GM12865 (cell line): ENCODE results near the gene EDN2.

Experiments used
- DNase-seq: peaks from one replicate; pipeline ENCODE4 v3.0.0; 2010; ENCODE audit warnings: low read depth
- H3K4me3 ChIP-seq: 2 replicates; pipeline ENCODE4 v1.5.1; 2011; ENCODE audit warnings: mild to moderate bottlenecking, low read depth, low read length, control low read depth
- TF ChIP-seq, protein P1 (sequence below): IDR thresholded peaks from 2 replicates; pipeline ENCODE4 v1.5.1; 2011; ENCODE audit warnings: low read length, control low read depth, low read depth, inconsistent platforms; ENCODE audit not compliant: insufficient read depth; ENCODE audit errors: missing control alignments

EDN2 gene

DNA sequence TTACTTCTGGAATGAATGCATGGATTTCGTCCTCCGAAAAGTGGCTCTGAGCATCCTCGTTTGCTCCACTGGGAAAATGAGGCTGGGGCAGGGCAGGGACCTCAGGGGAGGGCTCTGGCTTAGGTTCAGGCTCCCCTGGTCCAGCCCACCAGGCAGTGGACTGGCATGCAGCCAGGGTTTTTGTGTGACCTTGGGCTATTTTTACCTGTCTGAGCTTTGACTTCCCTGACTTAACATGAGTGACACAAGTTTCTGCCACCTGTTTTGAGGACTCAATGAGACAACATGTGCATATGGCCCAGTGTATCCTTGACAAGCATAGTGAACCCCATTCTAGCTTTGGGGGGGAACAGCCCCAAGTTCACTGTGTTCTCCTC lies 32.6 kb upstream of the EDN2 start:
- H3K4me3 ChIP-seq = no peak overlapping the region

DNA sequence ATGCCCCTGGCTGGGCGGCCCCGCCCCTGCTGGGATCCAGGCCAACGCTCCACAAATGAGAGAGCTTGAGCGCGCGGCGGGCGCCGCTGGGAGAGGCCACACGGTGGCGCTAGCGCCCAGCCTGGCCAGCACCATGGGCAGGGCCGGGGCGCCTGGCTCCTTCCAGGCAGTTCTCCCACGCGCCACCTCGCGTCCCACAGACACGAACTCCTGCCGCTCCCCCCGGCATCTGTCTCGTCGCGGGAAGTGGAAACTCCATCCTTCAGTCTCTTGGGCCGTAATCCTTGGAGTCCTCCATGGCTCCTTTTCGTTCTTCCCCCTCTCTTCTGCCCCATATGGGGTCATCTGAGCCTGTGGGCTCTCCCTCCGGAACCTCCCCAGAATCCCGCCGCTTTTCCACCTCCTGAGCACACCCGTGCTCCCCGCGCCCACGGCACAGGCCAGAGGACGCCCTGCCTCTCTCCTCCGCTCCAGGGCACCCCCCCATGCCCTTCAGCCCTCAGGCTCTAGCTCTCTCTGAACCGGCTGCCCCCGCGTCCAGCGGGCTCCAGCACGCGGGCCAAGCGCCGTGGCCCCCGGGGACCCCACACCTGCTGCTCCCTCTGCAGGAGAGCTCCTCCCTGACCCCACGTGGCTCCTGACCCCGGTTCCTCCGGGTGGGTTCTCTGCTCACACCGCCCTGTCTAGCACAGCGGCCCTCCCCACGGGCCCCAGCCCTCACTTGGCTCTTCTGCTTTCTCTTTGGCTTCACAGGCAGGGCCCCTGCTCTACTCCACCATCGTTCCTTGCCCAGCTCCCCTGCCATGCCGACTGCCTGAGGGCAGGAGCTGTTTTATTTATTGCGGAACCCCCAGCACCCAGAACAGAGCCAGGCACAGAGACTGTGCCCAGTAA lies 31.9 kb upstream of the EDN2 start:
- DNase-seq = peak; percentile 74
- no peak overlapping the region for H3K4me3 ChIP-seq
- TF ChIP-seq, protein P1, sequence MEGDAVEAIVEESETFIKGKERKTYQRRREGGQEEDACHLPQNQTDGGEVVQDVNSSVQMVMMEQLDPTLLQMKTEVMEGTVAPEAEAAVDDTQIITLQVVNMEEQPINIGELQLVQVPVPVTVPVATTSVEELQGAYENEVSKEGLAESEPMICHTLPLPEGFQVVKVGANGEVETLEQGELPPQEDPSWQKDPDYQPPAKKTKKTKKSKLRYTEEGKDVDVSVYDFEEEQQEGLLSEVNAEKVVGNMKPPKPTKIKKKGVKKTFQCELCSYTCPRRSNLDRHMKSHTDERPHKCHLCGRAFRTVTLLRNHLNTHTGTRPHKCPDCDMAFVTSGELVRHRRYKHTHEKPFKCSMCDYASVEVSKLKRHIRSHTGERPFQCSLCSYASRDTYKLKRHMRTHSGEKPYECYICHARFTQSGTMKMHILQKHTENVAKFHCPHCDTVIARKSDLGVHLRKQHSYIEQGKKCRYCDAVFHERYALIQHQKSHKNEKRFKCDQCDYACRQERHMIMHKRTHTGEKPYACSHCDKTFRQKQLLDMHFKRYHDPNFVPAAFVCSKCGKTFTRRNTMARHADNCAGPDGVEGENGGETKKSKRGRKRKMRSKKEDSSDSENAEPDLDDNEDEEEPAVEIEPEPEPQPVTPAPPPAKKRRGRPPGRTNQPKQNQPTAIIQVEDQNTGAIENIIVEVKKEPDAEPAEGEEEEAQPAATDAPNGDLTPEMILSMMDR = peak; percentile 94

More for the DNA sequence above, 32.6 kb upstream of the EDN2 start:
- TF ChIP-seq, protein P1 = no peak
- no peak for DNase-seq

DNA sequence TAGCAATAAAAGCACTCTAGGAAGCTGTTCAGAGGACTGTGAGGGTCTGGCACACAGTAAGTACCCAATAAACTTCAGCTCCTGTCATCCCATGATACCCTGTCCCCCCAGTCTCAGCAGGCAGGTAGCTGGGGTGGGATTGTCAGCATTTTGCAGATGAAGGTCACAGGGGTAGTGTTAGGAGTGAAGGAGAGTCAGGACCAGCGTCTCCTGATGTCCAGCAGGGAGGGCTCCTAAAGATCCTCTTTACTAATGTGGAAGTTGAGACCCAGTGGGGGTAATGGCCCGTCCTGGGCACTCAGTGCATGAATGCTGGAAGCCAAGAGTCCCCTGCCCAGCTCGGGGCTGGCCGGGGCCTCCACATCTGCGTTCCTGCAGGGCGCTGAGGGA lies 31.3 kb upstream of the EDN2 start:
- DNase-seq = no peak
- TF ChIP-seq, protein P1 = no peak

DNA sequence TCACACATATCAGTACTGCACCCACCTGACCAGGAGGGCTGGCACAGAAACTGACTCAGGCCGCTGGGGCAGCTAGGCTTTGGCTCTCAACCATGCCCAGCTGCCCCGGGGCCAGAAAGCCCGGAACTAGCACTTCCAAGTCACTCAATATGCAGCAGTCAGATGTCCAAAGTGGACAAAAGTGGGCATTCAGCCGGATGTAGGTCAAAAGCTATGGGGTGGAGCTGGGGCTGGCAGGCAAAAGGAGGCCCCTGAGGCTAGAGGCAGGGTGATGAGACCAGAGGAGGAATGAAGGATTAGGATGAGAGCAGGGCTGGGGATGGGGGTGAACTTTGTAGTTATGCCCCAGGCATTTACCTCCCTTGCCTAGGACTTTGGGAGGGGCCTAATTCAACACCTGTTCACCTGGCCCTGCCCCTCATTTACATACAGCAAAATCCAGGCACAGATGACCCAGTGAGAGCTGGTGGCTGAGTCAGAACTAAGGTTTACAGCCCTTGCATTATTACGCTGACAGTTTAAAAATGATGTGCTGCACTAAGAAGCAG lies 30.7 kb upstream of the EDN2 start:
- no peak for DNase-seq
- TF ChIP-seq, protein P1 = no peak

More for the DNA sequence above, 31.3 kb upstream of the EDN2 start:
- no peak overlapping the region for H3K4me3 ChIP-seq

DNA sequence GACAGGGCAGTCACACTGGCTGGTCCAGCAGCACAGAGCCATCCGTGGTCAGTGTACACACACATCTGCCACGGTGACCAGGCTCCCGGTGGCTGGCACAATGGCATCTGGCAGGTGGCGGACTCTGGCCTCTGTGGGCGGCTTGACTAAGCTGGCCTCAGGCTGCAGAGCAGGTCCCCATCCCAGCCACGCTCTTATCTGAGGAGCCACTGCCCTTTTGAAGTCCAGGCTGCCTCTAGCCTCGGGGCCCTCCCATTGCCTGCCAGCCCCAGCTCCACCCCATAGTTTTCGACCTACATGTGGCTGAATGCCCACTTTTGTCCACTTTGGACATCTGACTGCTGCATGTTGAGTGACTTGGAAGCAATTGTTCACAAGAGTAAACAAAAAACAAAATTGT lies 29.9 kb upstream of the EDN2 start:
- no peak overlapping the region for H3K4me3 ChIP-seq
- TF ChIP-seq, protein P1 = no peak
- DNase-seq = no peak

More for the DNA sequence above, 30.7 kb upstream of the EDN2 start:
- H3K4me3 ChIP-seq = no peak overlapping the region

DNA sequence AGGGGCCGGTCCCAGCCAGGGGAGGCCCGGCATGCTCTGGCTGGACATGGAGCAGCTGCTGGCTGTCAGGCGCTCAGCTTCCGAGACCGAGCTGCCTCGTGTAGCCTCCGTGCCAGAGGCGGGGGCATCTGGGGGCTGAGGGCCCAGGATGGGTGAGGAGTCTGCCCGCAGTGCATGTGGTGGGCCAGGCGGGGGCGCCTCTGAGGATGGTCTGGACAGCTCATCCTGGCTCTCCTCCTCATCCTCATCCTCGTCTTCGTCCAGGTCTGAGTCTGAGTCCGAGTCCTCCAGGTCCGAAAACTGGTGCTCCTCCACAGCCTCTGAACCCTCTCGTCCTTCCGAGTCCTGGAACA lies 28.9 kb upstream of the EDN2 start:
- no peak for DNase-seq
- TF ChIP-seq, protein P1 = peak; percentile 56

DNA sequence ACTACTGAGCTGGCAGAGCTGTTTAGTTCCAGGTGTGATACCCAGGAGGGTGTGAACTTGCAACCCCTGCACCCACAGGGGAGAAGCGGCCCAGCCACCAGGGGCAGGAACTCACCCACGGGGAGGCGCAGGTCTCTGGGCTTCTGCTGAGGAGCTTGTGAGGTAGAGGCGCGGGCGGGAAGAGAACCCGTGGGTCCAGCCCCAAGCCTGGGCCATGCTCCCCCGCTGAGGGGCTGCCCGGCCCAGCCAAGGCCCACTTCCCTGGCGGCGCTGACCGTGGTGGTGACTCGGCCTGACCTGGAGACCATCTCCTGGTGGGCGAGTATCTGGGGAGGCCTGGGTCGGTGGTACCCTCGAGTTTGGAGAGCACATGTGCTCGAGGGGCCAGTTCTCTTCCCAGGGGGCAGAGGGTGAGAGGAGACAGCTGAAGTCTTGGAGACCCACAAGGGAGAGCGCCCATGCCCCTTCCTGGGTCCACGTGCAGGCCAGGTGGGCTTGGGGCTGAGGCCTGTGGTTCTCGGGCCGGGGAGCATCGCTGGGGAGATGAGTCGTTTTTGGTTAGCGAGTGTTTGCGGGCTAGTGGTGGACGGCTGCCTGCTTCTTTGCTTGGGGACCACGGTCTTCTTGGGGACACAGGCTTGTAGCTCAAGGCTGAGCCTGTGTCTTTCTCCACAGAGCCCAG lies 28.4 kb upstream of the EDN2 start:
- TF ChIP-seq, protein P1 = no peak
- no peak overlapping the region for H3K4me3 ChIP-seq
- DNase-seq = no peak

More for the DNA sequence above, 28.9 kb upstream of the EDN2 start:
- H3K4me3 ChIP-seq = no peak overlapping the region
